BJ (cell line): ENCODE data around the gene FCHSD2. TPM values are rescaled to one million over a fixed set of nuclear protein-coding genes. Genes with fewer than 3 reads are reported as not detected.

Experiments used
- CTCF ChIA-PET: fragments of 350-600 bp; formaldehyde crosslinking; extraction: SDS; loops from one replicate; lab custom pipeline; 2021; ENCODE audit warnings: antibody characterized with exemption, inconsistent platforms; lab: Yijun Ruan, JAX
- POLR2A ChIA-PET: fragments of 300-600 bp; sonication (Branson Sonifier 250); formaldehyde crosslinking; extraction: SDS; loops from one replicate; lab custom pipeline; 2021; ENCODE audit warnings: antibody characterized with exemption; lab: Charles Lee
- DNase-seq: peaks from one replicate; pipeline ENCODE4 v3.0.0-alpha.2; 2011; ENCODE audit warnings: low read depth
- H3K27me3 ChIP-seq: 2 replicates; pipeline ENCODE4 v1.6.0; 2011; ENCODE audit warnings: low read length; ENCODE audit not compliant: control insufficient read depth, insufficient read depth
- H3K36me3 ChIP-seq: 2 replicates; pipeline ENCODE4 v1.5.1; 2011; ENCODE audit warnings: low read length; ENCODE audit not compliant: control insufficient read depth, insufficient read depth
- H3K4me3 ChIP-seq: 2 replicates; pipeline ENCODE4 v1.5.1; 2011; ENCODE audit warnings: low read depth, mild to moderate bottlenecking, control low read depth, low read length
- polyA plus RNA-seq: library from polyadenylated mRNA; depleted of rRNA; stranded (reverse); fragments of >200 nt; gene quantifications from 2 replicates; pipeline ENCODE4 v1.2.3, GENCODE V29; 2011
- TF ChIP-seq, protein P1 (sequence below): IDR thresholded peaks from 2 replicates; pipeline ENCODE4 v1.5.1; 2011; ENCODE audit warnings: low read depth, mild to moderate bottlenecking, control low read depth, inconsistent platforms, low read length, moderate library complexity; ENCODE audit not compliant: insufficient read depth

Gene FCHSD2
- polyA plus RNA-seq, 1 experiment: 24.9 TPM

DNA sequence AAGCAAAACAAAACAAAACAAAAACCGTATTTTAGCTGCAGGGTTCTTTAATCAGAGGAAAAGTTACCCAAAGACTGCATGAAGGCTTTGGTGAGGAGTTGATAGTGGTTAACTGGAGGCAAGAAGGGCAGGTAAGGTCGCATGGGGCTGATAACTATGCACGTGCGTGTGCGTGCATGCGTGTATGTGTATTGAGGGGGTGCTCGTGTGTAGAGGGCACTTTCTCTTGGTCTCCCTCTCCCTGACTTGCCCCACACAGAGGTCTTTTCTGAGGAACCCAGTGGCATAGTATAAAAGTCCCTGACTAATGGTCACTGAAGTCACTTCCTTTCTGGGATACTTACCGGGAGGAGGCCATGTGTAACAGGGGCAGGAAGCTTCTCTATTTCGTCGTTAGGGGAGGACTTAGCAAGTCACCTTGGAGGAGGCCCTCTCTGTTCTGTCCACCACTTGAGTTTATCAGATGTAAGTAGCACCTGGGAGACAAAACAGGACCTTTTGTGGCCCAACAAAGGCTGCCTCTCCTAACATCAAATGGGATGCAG, 20.1 kb upstream of the FCHSD2 start:
- CTCF ChIA-PET: interaction anchor here (1.0 to 4.4 kb wide), 4 partner anchors 15 to 331 kb away, joined by 5 to 27 read pairs (median 10); partner anchors contain the start of gene FCHSD2

GRCh38 chr11:73160005-73160760, 18.1 kb upstream of the FCHSD2 start:
- Histone ChIP-seq H3K36me3 (no peaks in the 10 kb centered on the region), H3K27me3 (no peaks in the 10 kb centered on the region), H3K4me3 (no peak overlapping the region)
- no peak for DNase-seq
- TF ChIP-seq, protein P1, sequence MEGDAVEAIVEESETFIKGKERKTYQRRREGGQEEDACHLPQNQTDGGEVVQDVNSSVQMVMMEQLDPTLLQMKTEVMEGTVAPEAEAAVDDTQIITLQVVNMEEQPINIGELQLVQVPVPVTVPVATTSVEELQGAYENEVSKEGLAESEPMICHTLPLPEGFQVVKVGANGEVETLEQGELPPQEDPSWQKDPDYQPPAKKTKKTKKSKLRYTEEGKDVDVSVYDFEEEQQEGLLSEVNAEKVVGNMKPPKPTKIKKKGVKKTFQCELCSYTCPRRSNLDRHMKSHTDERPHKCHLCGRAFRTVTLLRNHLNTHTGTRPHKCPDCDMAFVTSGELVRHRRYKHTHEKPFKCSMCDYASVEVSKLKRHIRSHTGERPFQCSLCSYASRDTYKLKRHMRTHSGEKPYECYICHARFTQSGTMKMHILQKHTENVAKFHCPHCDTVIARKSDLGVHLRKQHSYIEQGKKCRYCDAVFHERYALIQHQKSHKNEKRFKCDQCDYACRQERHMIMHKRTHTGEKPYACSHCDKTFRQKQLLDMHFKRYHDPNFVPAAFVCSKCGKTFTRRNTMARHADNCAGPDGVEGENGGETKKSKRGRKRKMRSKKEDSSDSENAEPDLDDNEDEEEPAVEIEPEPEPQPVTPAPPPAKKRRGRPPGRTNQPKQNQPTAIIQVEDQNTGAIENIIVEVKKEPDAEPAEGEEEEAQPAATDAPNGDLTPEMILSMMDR: no peak
- ChIA-PET CTCF (interaction anchor here (1.2 to 5.0 kb wide), 5 partner anchors 18 to 235 kb away, joined by 3 to 41 read pairs (median 8); partner anchors contain the start of gene FCHSD2), POLR2A (no interaction called here)

More for the DNA sequence above, 20.1 kb upstream of the FCHSD2 start:
- POLR2A ChIA-PET: interaction anchor here (0.6 kb wide), 1 partner anchor 14 kb away, joined by 3 read pairs; no protein-coding TSS in a partner anchor
- Histone ChIP-seq H3K4me3 (no peak overlapping the region), H3K27me3 (no peaks in the 10 kb centered on the region), H3K36me3 (no peaks in the 10 kb centered on the region)
- TF ChIP-seq, protein P1: no peak
- no peak for DNase-seq

- Histone ChIP-seq H3K27me3 (no peaks in the 10 kb centered on the region), H3K36me3 (no peaks in the 10 kb centered on the region), H3K4me3 (no peak overlapping the region)
- no peak for DNase-seq
- POLR2A ChIA-PET: no interaction called here
- CTCF ChIA-PET: interaction anchor here (1.4 to 5.0 kb wide), 3 partner anchors 17 to 235 kb away, joined by 3 to 41 read pairs (median 33); partner anchors contain the start of gene FCHSD2
- TF ChIP-seq, protein P1: no peak
Observed at GRCh38 chr11:73159297-73159696, 17.2 kb upstream of the FCHSD2 start.

DNA sequence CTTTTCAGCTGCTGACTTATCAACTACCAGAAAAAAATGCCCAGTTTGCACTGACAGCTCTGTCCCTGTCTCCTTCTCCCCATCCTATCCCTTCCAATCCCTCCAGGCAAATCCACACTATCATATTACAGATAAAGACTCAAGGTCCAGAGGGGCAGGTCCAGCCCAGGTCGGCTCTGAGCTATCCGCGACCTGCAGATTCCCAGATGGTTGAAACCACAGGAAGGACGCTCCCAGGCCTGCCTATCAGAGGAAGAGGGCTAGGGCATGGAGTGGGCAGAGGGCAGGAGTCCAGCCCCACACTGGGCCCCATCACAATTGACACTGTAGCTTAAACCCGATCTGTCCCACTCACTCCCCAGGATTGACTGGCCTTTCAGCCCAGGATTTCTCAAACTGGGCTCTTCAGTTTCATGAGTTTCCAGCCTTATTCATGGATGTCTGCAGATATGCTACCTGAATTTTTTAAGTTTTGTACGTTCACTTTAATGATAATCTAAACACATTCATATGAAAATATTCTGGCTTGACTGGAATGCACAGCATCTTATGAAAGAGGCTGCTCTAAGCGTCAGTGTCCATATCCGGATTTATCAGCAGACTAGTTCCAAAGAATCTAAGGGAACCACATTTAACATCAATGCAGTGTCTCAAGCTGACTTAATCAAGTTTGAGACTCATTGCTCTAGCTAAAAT, 16.4 kb upstream of the FCHSD2 start:
- TF ChIP-seq, protein P1: no peak
- H3K36me3 ChIP-seq: no peaks in the 10 kb centered on the region
- POLR2A ChIA-PET: no interaction called here
- CTCF ChIA-PET: interaction anchor here (1.1 to 5.0 kb wide), 6 partner anchors 13 to 433 kb away, joined by 3 to 41 read pairs (median 12); partner anchors contain the start of gene FCHSD2
- H3K27me3 ChIP-seq: no peaks in the 10 kb centered on the region
- no peak overlapping the region for H3K4me3 ChIP-seq
- no peak for DNase-seq
